ENCODE results near the gene GPR137B. TPM values are rescaled to one million over a fixed set of nuclear protein-coding genes. Genes with fewer than 3 reads are reported as not detected.

Gene GPR137B
- total and polyA plus RNA-seq, 9 of the 15 experiments (the other 6 are each of a cell fraction or from before 2014, with no cell fraction given), result 0.04 to 1.0 (median 0.62) TPM

DNA sequence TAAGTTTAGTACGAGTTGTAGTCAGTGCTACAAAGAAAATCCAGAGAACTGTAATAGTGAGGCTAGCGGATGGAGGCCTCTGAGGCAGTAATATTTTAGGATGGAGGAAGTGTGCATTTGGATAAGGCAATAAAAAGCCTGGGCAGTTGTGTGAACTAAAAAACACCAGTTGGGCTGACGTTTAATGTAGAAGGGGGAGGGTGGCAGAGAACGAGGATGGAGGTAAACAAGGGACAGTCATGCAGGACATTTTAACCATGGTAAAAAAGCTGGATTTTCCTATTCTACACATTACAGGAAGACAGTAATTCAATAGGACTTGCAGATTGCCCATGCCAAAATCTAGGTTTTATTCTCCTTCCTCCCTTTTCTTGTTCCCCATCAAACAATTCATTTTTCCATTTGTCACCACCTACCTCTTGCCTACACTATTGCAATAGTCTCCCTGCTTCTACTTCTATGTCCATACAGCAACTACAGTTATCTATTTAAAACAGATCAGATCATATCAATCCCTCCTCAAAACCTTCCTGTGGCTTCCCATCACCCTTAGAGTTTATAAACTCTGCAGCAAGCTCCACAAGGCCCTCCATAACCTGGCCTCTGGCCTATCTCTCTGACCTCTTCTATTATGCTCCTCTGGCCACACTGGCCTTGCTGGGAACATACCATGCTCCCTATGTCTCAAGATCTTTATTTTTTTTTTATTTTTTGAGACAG is 111.7 kb downstream of the GPR137B start:
- Histone ChIP-seq H3K9ac (ENCODE audit: insufficient read depth in 1 of 2, low read depth in 2 of 2, low read length in 2 of 2) (no peak overlapping the region), H3K27ac (ENCODE audit: extremely low read depth, low read depth, low read length) (peak overlapping the region; percentile 18; the same call in 2 of the 3 replicates), H3K9me1 (ENCODE audit: control insufficient read depth, insufficient read depth, low read length) (no peaks in the 10 kb centered on the region), H3K9me3 (replicated peaks; ENCODE audit: control insufficient read depth, insufficient read depth, low read depth, low read length) (no peaks in the 10 kb centered on the region), H2AFZ (ENCODE audit: low read depth, low read length) (peak overlapping the region; percentile 6), H3K4me3 (no peak overlapping the region), H3K36me3 (ENCODE audit: control insufficient read depth, insufficient read depth, low read length) (no peaks in the 10 kb centered on the region), H3K79me2 (ENCODE audit: control insufficient read depth, insufficient read depth, low read length) (no peaks in the 10 kb centered on the region), H3K4me1 (replicated peaks in 1 of 2; ENCODE audit: control insufficient read depth in 2 of 2, insufficient read depth in 2 of 2, low read length in 2 of 2) (peaks cover 0 to 12% of the 10 kb centered on the region in 2 experiments; a peak in 3 of 5 replicates), H3K4me2 (ENCODE audit: insufficient read depth, low read length) (0 out of 2 replicates have a peak overlapping the region, but pooled peaks have one; percentile 14), H3K27me3 (ENCODE audit: control insufficient read depth in 2 of 2, insufficient read depth in 2 of 2, low read length in 2 of 2) (no peaks in the 10 kb centered on the region), H4K20me1 (replicated peaks; ENCODE audit: control insufficient read depth, insufficient read depth, low read length) (no peaks in the 10 kb centered on the region)
- no TSS peak for BruUV-seq (replicated peaks)
- ChIA-PET POLR2A (interaction anchor here (0.6 to 1.4 kb wide), 6 partner anchors 9 to 22 kb away, joined by 3 to 4 read pairs (median 4); no protein-coding TSS in a partner anchor), CTCF (ENCODE audit: low intra/inter-chr PET ratio) (no interaction called here)
- intact Hi-C loops (cut with micrococcal nuclease), result no loop called here
- DNase-seq (ENCODE audit: extremely low read depth in 1 of 4, low spot score in 3 of 4), result peak in 2 of 4 experiments; percentile 26 to 71
- in situ Hi-C loops (cut with MboI), result no loop called here
- FAIRE-seq, result peak; percentile 6
- WGBS (ENCODE audit: insufficient coverage, low coverage, missing lambda C conversion rate), result 28% methylated on average over 4 of the region's 4 CpGs
- peak; percentile 93 for ATAC-seq
- TF ChIP-seq HDAC1 (IDR thresholded peaks at IDR 0.05) (no peak), JUND (IDR thresholded peaks at IDR 0.05; ENCODE audit: borderline replicate concordance, low read depth, low read length) (no peak), JUND (tag; IDR thresholded peaks at IDR 0.05; ENCODE audit: borderline replicate concordance, low read depth, low read length) (peak; percentile 46; the same call in 1 of the 3 replicates), ZNF668 (CRISPR knock-in tag; IDR thresholded peaks at IDR 0.05) (no peak), ZFP36 (IDR thresholded peaks at IDR 0.05; ENCODE audit: low read depth, low read length, partially characterized antibody) (peak; percentile 24), MECOM (CRISPR knock-in tag; IDR thresholded peaks at IDR 0.05) (0 out of 2 replicates have a peak, but pooled peaks have one; percentile 37), ZNF134 (CRISPR knock-in tag; conservative IDR thresholded peaks at IDR 0.05) (peak; percentile 75), ZNF778 (CRISPR knock-in tag; IDR thresholded peaks at IDR 0.05) (no peak), SRSF9 (IDR thresholded peaks at IDR 0.05; ENCODE audit: borderline replicate concordance, low read depth, low read length) (no peak), L3MBTL2 (IDR thresholded peaks at IDR 0.05) (0 out of 2 replicates have a peak, but pooled peaks have one; percentile 16), SMARCA4 (IDR thresholded peaks at IDR 0.05) (peak; percentile 86; the same call in 1 of the 2 replicates)
- TF ChIP-seq, protein P1, sequence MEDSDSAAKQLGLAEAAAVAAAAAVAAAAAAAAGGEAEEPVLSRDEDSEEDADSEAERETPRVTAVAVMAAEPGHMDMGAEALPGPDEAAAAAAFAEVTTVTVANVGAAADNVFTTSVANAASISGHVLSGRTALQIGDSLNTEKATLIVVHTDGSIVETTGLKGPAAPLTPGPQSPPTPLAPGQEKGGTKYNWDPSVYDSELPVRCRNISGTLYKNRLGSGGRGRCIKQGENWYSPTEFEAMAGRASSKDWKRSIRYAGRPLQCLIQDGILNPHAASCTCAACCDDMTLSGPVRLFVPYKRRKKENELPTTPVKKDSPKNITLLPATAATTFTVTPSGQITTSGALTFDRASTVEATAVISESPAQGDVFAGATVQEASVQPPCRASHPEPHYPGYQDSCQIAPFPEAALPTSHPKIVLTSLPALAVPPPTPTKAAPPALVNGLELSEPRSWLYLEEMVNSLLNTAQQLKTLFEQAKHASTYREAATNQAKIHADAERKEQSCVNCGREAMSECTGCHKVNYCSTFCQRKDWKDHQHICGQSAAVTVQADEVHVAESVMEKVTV (CRISPR knock-in tag; IDR thresholded peaks at IDR 0.05), result 0 out of 2 replicates have a peak, but pooled peaks have one; percentile 20
- TF ChIP-seq, protein P2, sequence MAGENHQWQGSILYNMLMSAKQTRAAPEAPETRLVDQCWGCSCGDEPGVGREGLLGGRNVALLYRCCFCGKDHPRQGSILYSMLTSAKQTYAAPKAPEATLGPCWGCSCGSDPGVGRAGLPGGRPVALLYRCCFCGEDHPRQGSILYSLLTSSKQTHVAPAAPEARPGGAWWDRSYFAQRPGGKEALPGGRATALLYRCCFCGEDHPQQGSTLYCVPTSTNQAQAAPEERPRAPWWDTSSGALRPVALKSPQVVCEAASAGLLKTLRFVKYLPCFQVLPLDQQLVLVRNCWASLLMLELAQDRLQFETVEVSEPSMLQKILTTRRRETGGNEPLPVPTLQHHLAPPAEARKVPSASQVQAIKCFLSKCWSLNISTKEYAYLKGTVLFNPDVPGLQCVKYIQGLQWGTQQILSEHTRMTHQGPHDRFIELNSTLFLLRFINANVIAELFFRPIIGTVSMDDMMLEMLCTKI (IDR thresholded peaks at IDR 0.05; ENCODE audit: partially characterized antibody), result no peak

Measured in K562 (cell line).